K562 (cell line): Measurements from ENCODE around the gene IGF2BP3. TPM values are rescaled to one million over a fixed set of nuclear protein-coding genes. Genes with fewer than 3 reads are reported as not detected.

Experiments used
- ATAC-seq: fragments of 200-7000 bp; cut with Tn5 transposase; 3 replicates; pipeline ENCODE4 v1.9.1; 2020; ENCODE audit warnings: moderate library complexity
- BruUV-seq: library from RNA; stranded (reverse); fragments of 400-500 nt; replicated peaks from 2 replicates; lab custom pipeline; 2021; lab: Mats Ljungman, UMichigan
- CTCF ChIA-PET: fragments of 300-600 bp; formaldehyde crosslinking; extraction: SDS; loops from one replicate; lab custom pipeline; 2021; ENCODE audit warnings: low intra/inter-chr PET ratio; lab: Yijun Ruan, JAX
- POLR2A ChIA-PET: fragments of 300-600, 350-650 bp; sonication (Branson Sonifier 250); formaldehyde crosslinking; extraction: SDS; loops from one replicate; lab custom pipeline; 2021; ENCODE audit warnings: antibody characterized with exemption, inconsistent platforms; lab: Yijun Ruan, JAX
- DNase-seq, 4 experiments: peaks; one replicate each; pipeline versions ENCODE4 v3.0.0 to v3.0.0-alpha.2; 2011 to 2018; ENCODE audit warnings: low spot score in 3 of 4, mixed read lengths in 3 of 4; ENCODE audit errors: extremely low read depth in 1 of 4
- FAIRE-seq: peaks from 2 replicates; lab custom pipeline; 2011; peaks lifted over from hg19 to GRCh38; lab: Jason Lieb, UNC
- H2AFZ ChIP-seq: 2 replicates; pipeline ENCODE4 v1.6.0; 2011; ENCODE audit warnings: low read depth, low read length, control low read depth, inconsistent platforms
- H3K27ac ChIP-seq: fragments of 200-600 bp; 3 replicates; pipeline ENCODE4 v1.8.0; 2011; ENCODE audit warnings: low read depth, mild to moderate bottlenecking, control low read depth, inconsistent platforms, low read length, moderate library complexity, mixed read lengths; ENCODE audit errors: extremely low read depth
- H3K27me3 ChIP-seq, 2 experiments: fragments of 300-600 bp in 1 of 2; 2 replicates in 1 of 2; 3 replicates in 1 of 2; pipeline versions ENCODE4 v1.6.0 to v1.8.0; 2011; ENCODE audit warnings: inconsistent platforms in 2 of 2, low read length in 2 of 2, mild to moderate bottlenecking in 1 of 2, mixed read lengths in 1 of 2, moderate library complexity in 1 of 2; ENCODE audit not compliant: control insufficient read depth in 2 of 2, insufficient read depth in 2 of 2
- H3K36me3 ChIP-seq: fragments of 300-600 bp; 3 replicates; pipeline ENCODE4 v1.8.0; 2011; ENCODE audit warnings: mild to moderate bottlenecking, low read length, inconsistent platforms; ENCODE audit not compliant: control insufficient read depth, insufficient read depth
- H3K4me1 ChIP-seq, 2 experiments: fragments of 200-600 bp in 1 of 2; replicated peaks in 1 of 2; 2 replicates in 1 of 2; 3 replicates in 1 of 2; pipeline versions ENCODE4 v1.5.1 to v1.8.0; 2011; ENCODE audit warnings: inconsistent platforms in 2 of 2, low read length in 2 of 2, mild to moderate bottlenecking in 1 of 2, mixed read lengths in 1 of 2, moderate library complexity in 1 of 2; ENCODE audit not compliant: control insufficient read depth in 2 of 2, insufficient read depth in 2 of 2
- H3K4me2 ChIP-seq: 2 replicates; pipeline ENCODE4 v1.6.1; 2011; ENCODE audit warnings: low read length, control low read depth, inconsistent platforms, mixed read lengths; ENCODE audit not compliant: insufficient read depth
- H3K4me3 ChIP-seq: fragments of 200-600 bp; sonication (generic), shearing (Covaris generic); 2 replicates; pipeline ENCODE4 v1.5.1; 2016; ENCODE audit warnings: control low read depth, inconsistent platforms
- H3K79me2 ChIP-seq: fragments of 200-600 bp; 3 replicates; pipeline ENCODE4 v1.8.0; 2011; ENCODE audit warnings: low read length, inconsistent platforms; ENCODE audit not compliant: control insufficient read depth, insufficient read depth
- H3K9ac ChIP-seq, 2 experiments: 2 replicates each; pipeline versions ENCODE4 v1.6.0 to v1.6.1; 2011; ENCODE audit warnings: low read depth in 2 of 2, low read length in 2 of 2, control low read depth in 1 of 2, inconsistent platforms in 1 of 2, mild to moderate bottlenecking in 1 of 2, mixed read lengths in 1 of 2; ENCODE audit not compliant: insufficient read depth in 1 of 2
- H3K9me1 ChIP-seq: one replicate; pipeline ENCODE4 v1.6.0; 2011; ENCODE audit warnings: inconsistent platforms, mild to moderate bottlenecking, low read length, moderate library complexity; ENCODE audit not compliant: control insufficient read depth, insufficient read depth
- H3K9me3 ChIP-seq: replicated peaks from 2 replicates; pipeline ENCODE4 v1.5.1; 2011; ENCODE audit warnings: low read depth, low read length, inconsistent platforms; ENCODE audit not compliant: control insufficient read depth, insufficient read depth
- H4K20me1 ChIP-seq: replicated peaks from 2 replicates; pipeline ENCODE4 v1.6.1; 2011; ENCODE audit warnings: low read length, inconsistent platforms, mixed read lengths; ENCODE audit not compliant: control insufficient read depth, insufficient read depth
- HDAC1 ChIP-seq, 2 experiments: fragments of 450-650 bp; IDR thresholded peaks; 2 replicates each; pipeline ENCODE4 v1.6.1; 2016 to 2017; ENCODE audit warnings: inconsistent platforms in 1 of 2, mild to moderate bottlenecking in 1 of 2, moderate library complexity in 1 of 2
- MECOM ChIP-seq: fragments of 250-450 bp; sonication (Bioruptor Pico); IDR thresholded peaks from 2 replicates; pipeline ENCODE4 v1.8.0; 2022; ENCODE audit warnings: inconsistent platforms
- ZBTB40 ChIP-seq, 2 experiments: fragments of 450-650 bp in 1 of 2; sonication (generic) in 1 of 2; formaldehyde crosslinking in 1 of 2; IDR thresholded peaks; 2 replicates each; pipeline versions ENCODE4 v1.7.1 to v1.9.0; 2016 to 2022; ENCODE audit warnings: inconsistent platforms in 1 of 2, mild to moderate bottlenecking in 1 of 2, missing genetic modification reagents in 1 of 2
- ZNF121 ChIP-seq: sonication (generic); formaldehyde crosslinking; conservative IDR thresholded peaks from 2 replicates; pipeline ENCODE4 v1.8.0; 2022; ENCODE audit warnings: missing genetic modification reagents
- ZNF143 ChIP-seq: sonication (generic); formaldehyde crosslinking; IDR thresholded peaks from 2 replicates; pipeline ENCODE4 v1.9.0; 2022; ENCODE audit warnings: mild to moderate bottlenecking, missing genetic modification reagents
- ZNF431 ChIP-seq: sonication (generic); formaldehyde crosslinking; IDR thresholded peaks from 2 replicates; pipeline ENCODE4 v1.8.0; 2022; ENCODE audit warnings: mild to moderate bottlenecking, missing genetic modification reagents
- ZNF75A ChIP-seq: fragments of 450-650 bp; formaldehyde crosslinking; IDR thresholded peaks from 2 replicates; pipeline ENCODE4 v1.4.0; 2020; ENCODE audit warnings: mild to moderate bottlenecking
- WGBS: fragments of 100-300 bp; shearing (Covaris generic); methylation state at CpG from one replicate; pipeline ENCODE4 v1.1.6; 2016; ENCODE audit warnings: low coverage, mixed read lengths; ENCODE audit not compliant: insufficient coverage; ENCODE audit errors: missing lambda C conversion rate; 5-methylcytosine and 5-hydroxymethylcytosine counted together
- in situ Hi-C: fragments of 300-500 bp; cut with MboI; formaldehyde crosslinking; loops from 4 replicates; pipeline ENCODE4 v1.15.0; 2018; ENCODE audit warnings: inconsistent platforms, mixed read lengths
- intact Hi-C: fragments of 100-400 bp; cut with micrococcal nuclease; formaldehyde crosslinking; loops from 2 replicates; pipeline ENCODE4 v1.14.2; 2022
- polyA plus RNA-seq, 8 experiments: library from polyadenylated mRNA; depleted of rRNA in 4 of 8; stranded (reverse) in 5 of 8; unstranded in 3 of 8; fragments of >200 nt; fragmentation: Nextera tagmentation in 2 of 8; fragmentation: Illumina TruSeq in 1 of 8; extraction: Ambion mirVana in 2 of 8; extraction: Trizol in 1 of 8; gene quantifications; 2 replicates each; pipeline versions ENCODE4 v1.2.1 to v1.2.3, GENCODE V29; 2011 to 2014; ENCODE audit warnings: inconsistent platforms in 1 of 8, missing spikeins in 1 of 8
- total RNA-seq, 7 experiments: library from RNA; depleted of rRNA in 6 of 7; stranded (reverse); fragments of >200 nt in 6 of 7; fragmentation: Illumina TruSeq in 2 of 7; extraction: Trizol in 2 of 7; gene quantifications; 2 replicates each; pipeline versions ENCODE4 v1.2.1 to v1.2.3, GENCODE V29; 2011 to 2021; ENCODE audit warnings: low replicate concordance in 1 of 7

Gene IGF2BP3
- total and polyA plus RNA-seq, 9 of the 15 experiments (the other 6 are each of a cell fraction or from before 2014, with no cell fraction given) = 8.4 to 88.1 (median 61.2) TPM

GRCh38 chr7:23389701-23390100 is 80.6 kb downstream of the IGF2BP3 start:
- Histone ChIP-seq H3K27ac (no peak overlapping the region), H3K79me2 (peaks cover 17% of the 10 kb centered on the region; the same call in 2 of the 3 replicates), H3K4me3 (no peak overlapping the region), H3K27me3 (no peaks in the 10 kb centered on the region), H3K36me3 (peaks cover 60% of the 10 kb centered on the region), H2AFZ (no peak overlapping the region)
- ChIA-PET CTCF (no interaction called here), POLR2A (interaction anchor here (1.4 kb wide), 1 partner anchor 9 kb away, joined by 6 read pairs; no protein-coding TSS in a partner anchor)
- intact Hi-C loops (no loop called here), in situ Hi-C loops (no loop called here)
- no TSS peak for BruUV-seq
- no peak for ATAC-seq
- peak; percentile 72 for TF ChIP-seq ZNF121 (CRISPR knock-in tag)
- no peak for TF ChIP-seq ZNF143 (CRISPR knock-in tag)
- TF ChIP-seq ZNF431 (CRISPR knock-in tag) = no peak
- no peak for TF ChIP-seq ZNF75A (CRISPR knock-in tag)
- TF ChIP-seq HDAC1 (IDR thresholded peaks at IDR 0.05) = no peak
- TF ChIP-seq, all 486 proteins: peak for 1
- Histone ChIP-seq H4K20me1 (no peaks in the 10 kb centered on the region), H3K4me2 (no peak overlapping the region), H3K9me3 (no peaks in the 10 kb centered on the region), H3K9ac (no peak overlapping the region), H3K4me1 (no peaks in the 10 kb centered on the region), H3K9me1 (no peaks in the 10 kb centered on the region)
- WGBS = 100% methylated on average over 2 of the region's 3 CpGs
- no peak for DNase-seq
- no peak for FAIRE-seq

DNA sequence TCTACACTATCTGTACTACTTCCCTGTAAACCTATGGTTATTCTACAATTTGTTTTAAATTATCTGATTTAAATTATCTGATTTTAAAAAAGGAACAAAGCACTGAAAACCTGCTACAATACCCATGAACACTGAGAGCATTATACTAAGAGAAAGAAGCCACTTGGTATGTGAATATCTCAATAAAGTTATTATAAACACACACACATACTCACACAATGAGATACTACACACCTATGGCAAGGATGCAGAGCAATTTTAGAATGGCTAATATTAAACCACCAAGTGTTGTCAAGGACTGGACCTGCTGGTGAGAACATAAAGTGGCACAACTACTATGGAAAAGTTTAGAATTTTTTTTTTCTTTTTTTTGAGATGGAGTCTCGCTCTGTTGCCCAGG is 82.7 kb downstream of the IGF2BP3 start:
- no peak overlapping the region for H3K27ac ChIP-seq
- H3K79me2 ChIP-seq = peaks cover 27% of the 10 kb centered on the region; the same call in 2 of the 3 replicates
- no peaks in the 10 kb centered on the region for H3K9me3 ChIP-seq
- ATAC-seq = no peak
- no peak overlapping the region for H3K4me3 ChIP-seq
- H3K9ac ChIP-seq = no peak overlapping the region
- intact Hi-C loops (no loop called here), in situ Hi-C loops (no loop called here)
- ChIA-PET POLR2A (no interaction called here), CTCF (no interaction called here)
- no peak for FAIRE-seq
- no peaks in the 10 kb centered on the region for H4K20me1 ChIP-seq
- TF ChIP-seq ZBTB40 (IDR thresholded peaks at IDR 0.05) (peak; percentile 59; the same call in 1 of the 2 replicates), ZBTB40 (CRISPR knock-in tag; IDR thresholded peaks at IDR 0.05) (no peak), MECOM (CRISPR knock-in tag) (no peak)
- no peak for DNase-seq
- no peak overlapping the region for H3K4me2 ChIP-seq
- 85% methylated on average over 1 of the region's 1 CpG for WGBS
- H3K4me1 ChIP-seq = no peaks in the 10 kb centered on the region
- peaks cover 49% of the 10 kb centered on the region for H3K36me3 ChIP-seq
- H2AFZ ChIP-seq = no peak overlapping the region
- no TSS peak for BruUV-seq
- no peaks in the 10 kb centered on the region for H3K9me1 ChIP-seq
- no peaks in the 10 kb centered on the region for H3K27me3 ChIP-seq
